GM18909 (cell line): ENCODE measurements around the gene COX8A.
"Not testable (repeated sequence)": the region's sequence is repeated elsewhere in the genome, so short reads cannot be mapped to it uniquely, and the experiment has no call there.

Experiments
- ATAC-seq: cut with Tn5 transposase; IDR thresholded peaks from one replicate; pipeline ENCODE4 v1.9.1; 2021; ENCODE audit warnings: mild to moderate bottlenecking; ENCODE audit not compliant: unreplicated experiment, poor library complexity

COX8A gene

DNA sequence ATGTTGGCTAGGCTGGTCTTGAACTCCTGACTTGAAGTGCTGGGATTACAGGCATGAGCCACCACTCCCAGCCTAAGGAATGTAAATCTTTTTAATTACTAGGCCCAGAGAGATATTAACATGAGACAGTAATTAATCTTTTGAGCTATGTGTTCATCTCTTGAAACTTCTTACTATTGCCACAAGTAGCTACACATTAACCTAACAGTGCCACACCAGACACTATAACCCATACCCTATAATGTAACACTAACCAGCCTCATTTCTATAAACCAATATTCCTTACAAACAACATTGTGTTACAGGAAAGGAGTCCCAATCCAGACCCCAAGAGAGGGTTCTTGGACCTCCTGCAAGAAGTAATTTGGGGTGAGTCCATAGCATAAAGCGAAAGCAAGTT lies 8.0 kb upstream of the COX8A start:
- ATAC-seq: no peak

DNA sequence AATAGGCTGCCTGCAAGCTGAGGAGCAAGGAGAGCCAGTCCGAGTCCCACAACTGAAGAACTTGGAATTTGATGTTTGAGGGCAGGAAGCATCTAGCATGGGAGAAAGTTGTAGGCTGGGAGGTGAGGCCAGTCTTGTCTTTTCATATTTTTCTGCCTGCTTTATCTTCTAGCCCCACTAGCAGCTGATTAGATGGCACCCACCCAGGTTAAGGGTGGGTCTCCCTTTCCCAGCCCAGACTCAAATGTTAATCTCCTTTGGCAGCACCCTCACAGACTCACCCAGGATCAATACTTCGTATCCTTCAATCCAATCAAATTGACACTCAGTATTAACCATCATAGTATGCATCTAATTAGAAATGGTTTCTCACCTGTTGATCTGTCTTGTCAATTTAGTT lies 5.0 kb upstream of the COX8A start:
- no peak for ATAC-seq

DNA sequence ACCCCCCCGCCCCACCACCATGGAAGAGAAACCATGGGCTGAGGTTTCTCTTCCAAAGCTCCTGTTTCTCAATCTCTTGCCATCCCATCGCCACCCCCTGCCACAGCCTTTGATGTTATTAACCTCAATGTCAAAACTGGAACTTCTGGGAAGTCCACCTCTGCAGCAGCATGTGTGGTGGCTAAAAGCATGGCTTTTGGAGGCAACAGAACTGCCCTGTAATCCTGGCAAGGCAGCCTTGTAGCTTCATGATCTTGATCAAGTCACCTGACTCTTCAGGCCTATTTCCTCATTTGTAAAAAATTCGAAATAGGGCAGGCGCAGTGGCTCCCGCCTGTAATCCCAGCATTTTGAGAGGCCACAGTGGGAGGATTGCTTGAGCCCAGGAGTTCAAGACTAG lies 3.5 kb upstream of the COX8A start:
- no peak for ATAC-seq

DNA sequence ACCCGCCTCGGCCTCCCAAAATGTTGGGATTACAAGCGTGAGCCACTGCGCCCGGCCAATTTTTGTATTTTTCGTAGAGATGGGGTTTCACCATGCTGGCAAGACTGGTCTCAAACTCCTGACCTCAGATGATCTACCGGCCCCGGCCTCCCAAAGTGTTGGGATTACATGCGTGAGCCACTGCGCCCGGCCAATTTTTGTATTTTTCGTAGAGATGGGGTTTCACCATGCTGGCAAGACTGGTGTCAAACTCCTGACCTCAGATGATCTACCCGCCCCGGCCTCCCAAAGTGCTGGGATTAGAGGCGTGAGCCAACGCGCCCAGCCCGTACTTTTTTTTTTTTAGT lies 535 bp upstream of the COX8A start:
- ATAC-seq: not testable (repeated sequence)

DNA sequence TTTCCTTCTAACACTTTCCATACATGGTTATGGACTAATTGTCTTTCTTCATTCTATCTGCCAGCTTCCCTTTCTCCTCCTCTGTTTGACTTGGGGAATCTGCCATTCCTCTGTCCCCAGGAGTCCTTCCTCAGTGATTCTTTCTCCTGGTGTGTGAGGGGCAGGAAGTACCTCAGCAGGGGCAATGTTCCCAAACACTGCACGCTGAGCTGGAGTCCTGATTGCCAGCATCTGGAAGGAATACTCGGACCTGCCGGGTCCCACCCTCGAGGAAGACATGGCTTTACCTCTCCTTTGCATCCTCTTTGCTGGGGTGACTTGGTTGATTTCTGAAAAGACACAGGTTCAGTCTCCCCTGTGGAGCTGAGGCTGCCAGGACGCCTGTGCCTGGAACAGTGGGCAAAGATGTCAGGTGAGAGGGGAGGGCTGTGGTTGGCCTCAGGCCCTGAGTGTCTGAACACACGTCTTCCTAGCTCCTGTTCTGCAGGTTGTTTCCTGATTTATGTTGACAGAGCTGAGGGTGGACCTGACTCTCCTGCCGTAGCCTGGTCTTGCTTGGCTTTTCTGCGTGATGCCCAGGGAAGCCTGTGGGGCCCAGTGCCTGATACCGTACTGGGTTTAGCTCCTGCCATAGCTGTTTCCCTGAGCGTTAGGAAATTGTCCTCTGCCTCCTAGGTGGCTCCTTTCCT lies 4.3 kb downstream of the COX8A start:
- ATAC-seq: no peak

DNA sequence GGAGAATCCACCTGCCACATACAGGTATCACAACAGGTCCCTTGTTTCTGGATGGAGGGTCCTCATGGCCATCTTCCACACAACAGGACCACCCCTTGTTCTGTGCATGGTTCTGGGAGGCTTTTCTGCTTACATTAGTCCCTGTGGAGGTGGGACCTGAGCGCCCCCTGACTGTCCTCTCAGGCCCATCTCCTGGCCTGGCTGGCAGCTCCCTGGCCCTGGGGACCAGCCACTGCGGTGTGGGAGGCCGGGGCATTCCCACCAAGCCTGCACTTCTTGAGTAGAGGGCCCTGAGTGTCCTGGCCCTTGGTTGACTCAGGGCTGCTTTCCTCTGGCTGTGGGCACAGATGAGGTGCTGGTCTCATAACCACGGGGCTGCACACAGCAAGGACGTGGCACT lies 5.0 kb downstream of the COX8A start:
- no peak for ATAC-seq

DNA sequence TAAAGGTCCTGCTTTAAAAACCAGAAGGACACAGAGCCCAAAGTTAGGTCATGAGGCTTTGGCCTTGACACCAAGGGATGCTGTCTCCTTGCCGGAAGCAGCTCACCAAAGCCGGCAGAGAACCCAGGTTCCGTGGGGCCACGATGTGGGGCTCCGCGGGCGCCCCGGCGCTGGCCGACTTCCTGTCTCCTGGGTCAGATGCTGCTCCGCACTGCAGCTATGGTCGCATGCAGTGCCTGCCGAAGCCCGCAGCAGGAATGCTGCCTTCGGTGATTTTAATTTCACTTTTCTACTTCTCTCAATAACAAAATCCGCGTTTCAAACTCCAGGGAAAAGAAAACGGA lies 11.4 kb downstream of the COX8A start:
- ATAC-seq: no peak

DNA sequence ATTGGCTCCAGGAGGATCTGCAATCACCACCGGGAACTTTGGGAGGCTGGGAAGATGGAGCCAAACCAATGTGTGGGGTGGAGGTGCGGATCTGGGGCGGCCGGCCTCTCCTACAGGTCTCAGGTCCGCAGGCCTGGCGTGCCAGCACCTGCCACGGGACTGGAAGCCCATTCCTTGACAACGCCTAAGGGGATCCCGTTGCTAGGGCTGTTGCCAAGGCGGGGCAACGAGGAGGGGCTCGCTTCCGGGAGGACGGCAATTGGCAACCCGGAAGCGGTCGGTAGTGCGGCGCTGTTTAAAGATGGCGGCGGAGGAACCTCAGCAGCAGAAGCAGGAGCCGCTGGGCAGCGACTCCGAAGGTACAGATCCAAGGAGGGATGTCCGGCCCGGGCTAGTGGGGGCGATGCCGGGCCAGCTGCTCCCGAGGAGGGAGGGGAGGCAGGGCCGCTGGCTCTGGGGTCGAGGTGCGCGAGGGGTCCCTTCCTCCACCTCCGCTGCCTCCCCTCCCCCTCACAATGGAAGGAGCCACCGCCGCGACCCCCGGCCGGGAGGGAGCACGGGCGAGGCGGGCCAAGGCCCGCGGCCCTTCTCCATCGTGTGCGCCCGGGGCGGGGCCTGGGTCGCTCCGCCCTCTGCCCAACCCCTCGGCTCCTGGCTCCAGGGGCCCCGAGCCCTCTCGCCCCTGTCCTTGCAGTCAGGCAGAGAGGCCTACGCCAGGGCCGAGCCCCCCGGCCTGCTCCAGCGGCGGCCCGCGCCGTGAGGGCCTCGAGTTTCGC lies 11.9 kb downstream of the COX8A start, which contains the start of gene OTUB1:
Gene OTUB1 (plus strand): TSS at position 283 of the 776 bp plus-strand sequence. CDS start 19 bp downstream, at position 302.
- ATAC-seq: peak; percentile 81

DNA sequence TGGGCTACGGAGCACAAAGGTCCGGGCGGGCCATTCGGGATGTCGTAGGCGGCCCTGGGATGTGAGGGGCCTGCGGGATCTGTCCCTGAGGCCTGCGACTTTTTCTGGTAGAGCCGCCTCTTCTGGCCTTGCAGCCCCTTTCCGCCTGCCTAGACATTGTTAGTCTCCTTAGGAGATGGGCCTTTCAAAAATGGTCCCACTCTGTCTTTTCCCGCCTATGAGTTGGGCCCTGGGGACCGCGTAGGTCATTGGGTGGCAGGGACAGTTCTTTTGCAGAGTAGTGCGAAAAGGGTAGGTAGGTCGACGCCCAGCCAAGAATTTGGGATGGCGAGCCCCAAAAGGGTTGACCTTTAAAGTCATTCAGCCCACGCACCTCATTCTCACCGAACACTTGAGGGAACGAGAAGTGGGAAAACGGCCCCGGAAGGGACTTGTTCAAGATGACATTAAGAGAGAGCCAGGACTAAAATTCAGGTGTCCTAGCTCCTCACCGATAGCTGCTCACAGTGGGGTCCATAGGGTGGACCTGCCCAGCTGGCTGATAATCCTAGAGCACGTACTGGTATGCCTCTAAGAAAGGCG lies 12.6 kb downstream of the COX8A start:
- no peak for ATAC-seq

DNA sequence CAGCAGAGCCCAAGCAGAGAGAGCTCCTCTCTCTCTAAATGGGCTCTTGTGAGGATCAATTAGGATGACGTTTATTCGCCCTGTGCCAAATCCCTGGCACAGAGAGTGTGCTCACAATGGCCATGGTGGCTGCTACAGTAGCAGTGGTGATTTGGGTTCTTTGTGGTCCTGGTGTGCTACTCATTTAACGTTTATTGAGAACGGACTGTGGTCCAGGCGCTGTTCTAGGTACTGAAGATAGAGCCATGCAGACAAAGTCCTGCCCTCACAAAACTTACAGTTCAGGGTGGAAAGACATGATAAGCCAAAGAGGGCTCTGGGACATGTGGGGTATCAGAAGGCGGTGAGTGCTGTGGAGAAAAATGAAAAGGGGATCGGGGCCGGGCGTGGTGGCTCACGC lies 17.1 kb downstream of the COX8A start:
- ATAC-seq: no peak

DNA sequence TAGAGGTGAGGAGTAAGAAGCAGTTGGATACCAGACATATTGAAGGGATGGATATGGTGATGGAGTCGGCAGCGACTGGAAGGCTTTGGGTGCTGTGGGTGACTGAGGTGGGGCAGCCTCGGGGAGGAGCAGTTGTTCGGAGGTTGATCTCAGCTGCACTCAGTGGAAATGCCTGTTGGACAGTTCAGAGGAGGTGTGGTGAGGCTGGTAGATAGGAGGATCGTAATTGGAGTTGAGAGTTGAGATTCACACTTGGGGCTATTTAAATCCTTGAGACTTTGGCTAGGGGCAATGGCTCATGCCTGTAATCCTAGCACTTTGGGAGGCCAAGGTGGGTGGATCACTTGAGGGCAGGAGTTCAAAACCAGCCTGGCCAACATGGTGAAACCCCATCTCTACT lies 18.7 kb downstream of the COX8A start:
- no peak for ATAC-seq

DNA sequence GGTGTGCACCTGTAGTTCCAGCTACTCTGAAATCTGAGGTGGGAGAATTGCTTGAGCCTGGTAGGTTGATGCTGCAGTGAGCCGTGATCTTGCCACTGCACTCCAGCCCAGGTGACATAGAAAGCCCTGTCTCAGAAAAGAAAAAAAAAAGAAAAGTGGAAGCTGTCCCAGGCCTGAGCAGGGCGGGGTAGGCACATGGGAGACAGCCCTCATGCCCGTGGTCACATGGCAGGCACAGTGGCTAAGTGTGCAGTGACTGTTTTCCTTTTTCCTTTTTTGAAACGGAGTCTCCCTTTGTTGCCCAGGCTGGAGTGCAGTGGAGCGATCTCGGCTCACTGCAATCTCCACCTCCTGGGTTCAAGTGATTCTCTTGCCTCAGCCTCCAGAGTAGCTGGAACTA lies 19.6 kb downstream of the COX8A start:
- ATAC-seq: no peak

DNA sequence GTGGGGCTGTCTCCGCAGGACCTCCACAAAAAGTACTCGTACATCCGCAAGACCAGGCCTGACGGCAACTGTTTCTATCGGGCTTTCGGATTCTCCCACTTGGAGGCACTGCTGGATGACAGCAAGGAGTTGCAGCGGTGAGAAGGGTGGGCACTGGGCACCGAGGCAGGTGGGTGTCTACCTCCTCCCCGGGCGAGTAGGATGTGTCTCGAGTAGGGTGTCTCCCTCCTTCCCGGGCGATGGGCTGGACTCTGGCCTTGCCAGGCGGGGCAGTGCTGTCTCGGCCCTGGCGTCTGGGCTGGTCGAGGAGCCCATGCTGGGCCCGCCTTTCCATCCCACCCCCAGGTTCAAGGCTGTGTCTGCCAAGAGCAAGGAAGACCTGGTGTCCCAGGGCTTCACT lies 22.1 kb downstream of the COX8A start:
- no peak for ATAC-seq

DNA sequence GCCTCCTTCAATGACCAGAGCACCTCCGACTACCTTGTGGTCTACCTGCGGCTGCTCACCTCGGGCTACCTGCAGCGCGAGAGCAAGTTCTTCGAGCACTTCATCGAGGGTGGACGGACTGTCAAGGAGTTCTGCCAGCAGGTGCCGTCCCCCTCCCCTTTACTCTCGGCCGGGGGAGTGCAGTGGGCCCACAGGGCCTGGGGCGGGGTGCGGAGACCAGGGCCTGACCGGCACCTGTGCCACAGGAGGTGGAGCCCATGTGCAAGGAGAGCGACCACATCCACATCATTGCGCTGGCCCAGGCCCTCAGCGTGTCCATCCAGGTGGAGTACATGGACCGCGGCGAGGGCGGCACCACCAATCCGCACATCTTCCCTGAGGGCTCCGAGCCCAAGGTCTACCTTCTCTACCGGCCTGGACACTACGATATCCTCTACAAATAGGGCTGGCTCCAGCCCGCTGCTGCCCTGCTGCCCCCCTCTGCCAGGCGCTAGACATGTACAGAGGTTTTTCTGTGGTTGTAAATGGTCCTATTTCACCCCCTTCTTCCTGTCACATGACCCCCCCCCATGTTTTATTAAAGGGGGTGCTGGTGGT lies 22.8 kb downstream of the COX8A start:
- ATAC-seq: no peak

DNA sequence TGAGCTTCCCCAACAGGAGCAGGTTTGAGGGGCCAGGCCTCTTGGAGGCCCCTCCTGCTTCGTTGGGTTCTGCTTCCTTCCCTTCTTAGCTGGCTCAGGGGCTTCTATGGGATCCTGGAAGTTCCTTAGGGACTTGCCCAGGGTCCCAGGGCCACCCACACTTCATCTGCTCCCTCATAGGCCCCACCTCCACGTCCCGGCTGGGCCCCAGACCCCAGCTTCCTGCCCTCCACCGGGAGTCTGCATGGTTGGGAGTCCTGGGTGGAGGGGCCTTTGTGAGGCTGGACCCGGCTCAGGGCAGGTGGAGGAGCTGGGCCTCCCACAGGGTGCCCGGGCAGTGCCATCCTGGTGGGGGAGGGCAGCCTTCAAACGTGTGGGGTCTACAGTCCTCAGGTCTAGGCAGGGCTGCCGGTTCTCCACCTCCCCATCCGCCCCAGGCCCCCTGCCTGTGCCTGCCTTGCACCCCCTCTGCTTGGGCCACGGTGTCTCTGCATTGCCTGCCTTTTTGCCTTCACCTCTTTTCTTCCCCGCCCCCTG lies 23.4 kb downstream of the COX8A start:
- ATAC-seq: no peak

DNA sequence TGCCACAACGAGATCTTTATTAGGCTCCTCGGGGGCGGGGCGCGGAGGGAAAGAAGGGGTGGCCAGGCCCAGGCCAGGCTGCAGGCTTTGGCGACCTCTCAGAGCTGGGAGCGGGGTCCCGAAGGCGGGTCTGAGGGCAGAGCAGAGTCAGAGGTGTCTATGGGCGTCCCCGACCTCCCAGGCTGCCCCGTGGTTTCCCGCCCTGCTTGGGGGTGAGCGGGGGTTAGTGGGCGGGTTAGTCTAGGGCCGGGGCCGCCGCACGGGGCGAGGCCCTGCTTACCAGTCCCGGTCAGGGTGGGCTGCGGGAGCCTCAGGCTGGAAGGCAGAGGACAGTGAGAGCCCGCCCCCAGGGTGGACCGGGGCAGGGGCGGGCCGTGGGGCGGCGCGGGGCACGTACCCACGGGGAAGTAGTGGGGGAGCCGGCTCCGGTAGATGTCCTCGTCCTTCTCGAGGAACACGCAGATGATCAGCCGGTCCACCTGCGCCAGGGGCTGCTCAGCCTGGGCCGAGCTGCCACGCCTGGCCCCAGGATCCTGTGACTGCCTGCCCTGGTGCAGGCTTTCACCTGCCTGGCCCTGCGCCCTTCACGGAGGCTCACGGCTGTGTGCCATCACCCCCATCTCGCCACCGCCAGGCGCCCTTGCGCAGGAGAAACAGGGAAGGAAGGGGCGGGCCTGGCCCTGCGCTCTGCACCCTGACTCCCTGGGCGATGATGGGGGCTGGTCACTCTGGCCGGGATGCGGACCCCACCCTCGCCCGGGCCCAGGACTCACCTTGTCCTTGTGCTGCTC lies 24.3 kb downstream of the COX8A start:
- no peak for ATAC-seq

DNA sequence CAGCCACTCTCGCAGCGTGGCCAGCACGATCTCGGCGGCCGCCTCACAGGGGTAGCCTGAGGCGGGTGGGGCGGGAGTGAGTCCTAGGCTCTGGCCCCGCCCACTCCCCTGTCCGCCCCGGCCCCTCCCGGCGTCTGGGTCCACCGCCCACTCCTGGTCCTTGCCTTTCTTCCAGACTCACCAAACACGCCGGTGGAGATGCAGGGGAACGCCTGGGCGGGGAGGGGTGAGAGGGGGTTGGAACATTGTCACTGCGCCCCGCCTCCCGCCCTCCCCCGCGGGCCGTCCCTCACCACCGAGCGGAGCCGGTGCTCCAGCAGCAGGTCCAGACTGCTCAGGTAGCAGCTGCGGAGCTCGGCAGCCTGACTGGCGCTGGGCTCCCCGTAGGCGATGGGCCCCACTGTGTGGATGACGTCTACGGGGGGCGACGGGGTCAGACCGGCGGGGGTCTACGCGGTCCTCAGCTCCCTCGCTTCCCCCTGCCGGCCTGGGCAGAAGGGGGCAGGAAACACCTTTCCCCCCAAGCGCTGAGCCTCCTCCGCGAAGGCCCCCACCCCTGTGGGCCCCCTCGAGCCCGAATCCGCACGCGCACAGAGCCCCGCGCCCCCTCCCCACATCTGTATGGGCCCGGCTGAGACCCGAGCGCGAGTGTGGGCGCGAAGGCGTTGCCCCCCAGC lies 25.1 kb downstream of the COX8A start:
- ATAC-seq: no peak

DNA sequence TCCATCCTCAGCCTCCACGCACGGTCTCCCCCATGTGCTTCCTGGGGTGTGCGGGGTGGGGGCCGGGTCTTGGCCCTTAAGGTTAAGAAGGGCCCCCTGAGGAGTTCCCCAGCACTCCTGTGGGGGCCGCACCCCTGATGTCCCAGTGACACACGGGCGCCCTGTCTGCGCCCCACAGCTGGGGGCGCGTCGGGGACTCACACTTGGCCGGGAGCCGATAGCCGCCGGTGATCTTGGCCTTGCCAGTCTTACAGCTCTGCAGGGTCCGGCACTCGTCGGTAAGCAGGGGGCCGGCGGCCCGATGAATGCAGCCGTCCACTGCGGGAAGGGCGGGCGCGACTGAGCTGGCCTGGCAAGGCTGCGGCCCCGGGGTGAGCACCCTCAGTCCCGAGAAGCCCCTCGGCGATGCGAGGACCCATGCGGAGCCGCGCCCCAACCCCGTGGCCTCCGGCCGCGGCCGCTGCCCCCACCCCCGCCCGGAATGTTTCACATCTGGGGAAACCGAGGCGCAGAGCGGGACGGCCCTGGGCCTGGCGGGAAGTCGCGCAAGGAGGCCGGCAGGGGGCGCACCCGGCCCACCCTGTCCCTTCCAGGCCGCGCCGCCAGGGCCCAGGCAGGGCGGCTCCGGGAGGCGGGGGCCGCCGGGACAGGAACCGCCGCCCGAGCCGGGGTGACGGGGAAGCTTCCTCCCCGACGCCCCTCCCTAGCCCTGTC lies 25.8 kb downstream of the COX8A start:
- peak; percentile 54 for ATAC-seq
